SIG-M5 treated with dmso at 0.1 percent for 504 hours (cell line): Measurements from ENCODE around the gene BTBD9.
"Not testable (repeated sequence)": the region's sequence is repeated elsewhere in the genome, so short reads cannot be mapped to it uniquely, and the experiment has no call there.

Experiments used
- DNase-seq: peaks from one replicate; lab custom pipeline; 2025; ENCODE audit not compliant: unreplicated experiment; lab: John Stamatoyannopoulos, UW

The BTBD9 gene

GRCh38 chr6:38137608-38138265 is 502.0 kb downstream of the BTBD9 start:
- no peak for DNase-seq

- DNase-seq: no peak
These were observed 503.2 kb downstream of the BTBD9 start for GRCh38 chr6:38136547-38136946.

GRCh38 chr6:38134704-38135088 is 505.0 kb downstream of the BTBD9 start:
- no peak for DNase-seq

- DNase-seq: peak; percentile 26
These were observed 505.6 kb downstream of the BTBD9 start for GRCh38 chr6:38133932-38134703.

GRCh38 chr6:38131527-38131965 is 508.2 kb downstream of the BTBD9 start:
- no peak for DNase-seq

GRCh38 chr6:38127284-38127683 is 512.4 kb downstream of the BTBD9 start:
- no peak for DNase-seq

- not testable (repeated sequence) for DNase-seq
These were observed 515.4 kb downstream of the BTBD9 start for GRCh38 chr6:38124224-38124926.

GRCh38 chr6:38119516-38119915 is 520.2 kb downstream of the BTBD9 start:
- no peak for DNase-seq

GRCh38 chr6:38118791-38119365 is 520.9 kb downstream of the BTBD9 start:
- no peak for DNase-seq
